ENCODE data around the gene NBEAL2. TPM values are rescaled to one million over a fixed set of nuclear protein-coding genes. Genes with fewer than 3 reads are reported as not detected.
"Not testable (repeated sequence)": the region's sequence is repeated elsewhere in the genome, so short reads cannot be mapped to it uniquely, and the experiment has no call there.

The NBEAL2 gene
- total RNA-seq, 1 experiment from 2014 or later = 168 TPM

DNA sequence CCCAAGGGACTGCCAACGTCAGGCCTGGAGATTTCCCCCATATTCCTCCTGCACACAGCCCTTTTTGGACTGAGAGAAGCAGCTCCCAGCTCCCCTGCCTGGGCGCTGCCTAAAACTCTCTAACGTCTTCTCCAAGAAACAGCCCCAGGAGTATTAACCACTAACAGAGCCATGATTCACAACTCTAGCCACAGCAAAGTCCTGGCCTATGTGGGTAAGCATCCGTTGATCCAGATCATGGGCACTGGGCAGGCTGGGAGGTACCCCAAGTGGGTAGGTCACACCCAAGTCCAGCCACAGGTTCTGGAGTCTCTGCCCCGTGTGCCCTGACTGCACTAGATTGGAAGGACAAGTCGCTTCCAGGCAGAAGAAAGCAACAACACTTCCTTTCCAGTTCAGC, 31.9 kb downstream of the NBEAL2 start:
- no peak for DNase-seq (ENCODE audit: low spot score)

DNA sequence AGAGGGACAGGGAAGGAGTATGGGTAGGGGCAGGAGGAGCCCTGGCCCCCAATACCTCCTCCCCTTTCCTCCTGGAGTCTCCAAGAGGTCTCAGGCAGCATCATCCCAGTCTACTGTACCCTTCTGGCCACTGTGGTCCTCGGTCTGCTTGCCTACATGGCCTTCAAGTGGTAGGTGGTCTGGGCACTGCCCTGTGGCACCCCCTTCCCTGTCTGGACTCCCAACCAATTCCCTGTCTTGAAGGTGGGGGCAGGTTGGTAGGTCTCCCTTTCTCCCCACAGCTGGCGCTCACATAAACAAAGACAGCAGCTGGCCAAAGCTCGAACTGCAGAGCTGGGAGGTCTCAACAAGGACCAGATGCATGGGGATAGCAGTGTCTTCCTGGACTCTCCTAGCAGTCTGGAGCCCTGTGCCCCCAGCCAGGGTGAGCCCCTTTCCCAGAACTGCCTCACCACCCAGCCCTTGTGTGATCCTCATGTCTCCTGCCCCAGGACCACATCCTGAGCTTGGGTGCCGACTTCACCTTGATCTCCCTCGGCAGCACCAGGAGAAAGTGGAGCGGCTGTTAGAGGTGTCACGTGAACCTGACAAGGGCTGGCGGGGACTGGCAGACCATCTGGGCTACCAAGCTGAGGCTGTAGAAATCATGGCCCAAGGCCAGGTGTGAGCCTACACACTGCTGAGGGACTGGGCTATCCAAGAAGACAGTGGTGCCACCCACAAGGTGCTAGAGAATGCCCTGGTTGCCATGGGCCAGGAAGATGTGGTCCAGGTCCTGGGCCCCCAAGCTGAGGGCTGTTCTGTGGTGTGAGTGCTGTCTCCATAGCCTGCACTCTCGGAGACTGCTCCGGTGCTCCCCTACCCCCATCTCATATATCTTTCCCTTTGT, 33.1 kb downstream of the NBEAL2 start:
- no peak for DNase-seq (ENCODE audit: low spot score)

DNA sequence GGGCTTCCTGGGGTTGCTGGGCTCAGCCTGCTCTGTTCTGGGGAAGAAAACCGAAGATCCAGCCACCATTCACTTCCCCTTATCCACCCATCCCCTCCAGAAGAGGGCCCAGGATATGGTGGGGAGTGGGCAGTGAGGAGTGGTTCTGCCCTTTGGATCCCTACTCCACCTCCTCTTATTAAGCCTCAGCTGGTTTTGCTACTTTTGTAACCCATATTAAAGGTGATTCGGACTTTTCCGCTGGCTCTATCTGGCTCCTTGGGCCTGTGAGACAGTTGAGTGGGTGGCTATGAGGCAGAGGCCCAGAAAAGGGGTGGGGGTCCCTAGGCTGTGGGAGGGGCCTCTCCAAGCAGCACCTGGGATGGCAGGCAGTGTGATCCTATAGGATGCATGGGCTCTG, 33.8 kb downstream of the NBEAL2 start:
- DNase-seq (ENCODE audit: low spot score) = no peak

DNA sequence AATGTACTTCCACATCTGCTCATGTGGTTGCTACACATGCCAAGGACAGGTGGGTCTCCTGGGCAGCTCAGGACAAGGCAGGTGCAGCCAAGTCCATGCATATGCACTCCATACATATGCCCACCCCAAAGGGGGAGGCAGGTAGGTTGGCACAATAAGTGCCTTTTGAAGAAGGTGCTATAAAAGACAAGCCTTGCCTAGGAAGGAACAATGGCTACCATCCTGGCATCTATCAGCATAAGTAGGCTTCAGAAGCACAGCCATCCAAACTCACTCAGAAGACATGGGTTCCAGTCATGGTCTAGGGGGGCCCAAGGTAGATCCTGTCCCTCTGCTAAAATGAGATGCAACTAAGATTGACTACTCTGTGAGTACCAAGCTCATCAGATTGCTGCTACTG, 34.6 kb downstream of the NBEAL2 start:
- no peak for DNase-seq (ENCODE audit: low spot score)

DNA sequence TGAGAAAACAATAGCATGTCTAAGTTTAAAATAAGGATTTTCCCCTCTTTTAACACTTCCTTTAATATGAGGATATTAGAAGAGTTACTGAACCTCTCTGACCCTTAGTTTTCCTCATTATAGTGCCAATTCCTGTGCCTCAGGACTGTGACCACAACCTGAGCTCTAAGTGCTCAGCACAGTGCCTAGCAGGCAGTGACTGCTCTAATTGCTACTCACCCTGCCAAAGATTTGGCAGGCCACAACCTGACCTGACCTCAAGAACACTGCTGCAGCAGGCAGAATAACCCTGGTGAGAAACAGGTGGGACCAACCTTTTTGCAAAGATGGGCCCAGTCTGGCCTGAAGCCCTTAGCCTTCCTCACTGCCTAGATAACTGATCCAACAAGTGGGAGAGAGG, 35.7 kb downstream of the NBEAL2 start:
- no peak for DNase-seq (ENCODE audit: low spot score)

DNA sequence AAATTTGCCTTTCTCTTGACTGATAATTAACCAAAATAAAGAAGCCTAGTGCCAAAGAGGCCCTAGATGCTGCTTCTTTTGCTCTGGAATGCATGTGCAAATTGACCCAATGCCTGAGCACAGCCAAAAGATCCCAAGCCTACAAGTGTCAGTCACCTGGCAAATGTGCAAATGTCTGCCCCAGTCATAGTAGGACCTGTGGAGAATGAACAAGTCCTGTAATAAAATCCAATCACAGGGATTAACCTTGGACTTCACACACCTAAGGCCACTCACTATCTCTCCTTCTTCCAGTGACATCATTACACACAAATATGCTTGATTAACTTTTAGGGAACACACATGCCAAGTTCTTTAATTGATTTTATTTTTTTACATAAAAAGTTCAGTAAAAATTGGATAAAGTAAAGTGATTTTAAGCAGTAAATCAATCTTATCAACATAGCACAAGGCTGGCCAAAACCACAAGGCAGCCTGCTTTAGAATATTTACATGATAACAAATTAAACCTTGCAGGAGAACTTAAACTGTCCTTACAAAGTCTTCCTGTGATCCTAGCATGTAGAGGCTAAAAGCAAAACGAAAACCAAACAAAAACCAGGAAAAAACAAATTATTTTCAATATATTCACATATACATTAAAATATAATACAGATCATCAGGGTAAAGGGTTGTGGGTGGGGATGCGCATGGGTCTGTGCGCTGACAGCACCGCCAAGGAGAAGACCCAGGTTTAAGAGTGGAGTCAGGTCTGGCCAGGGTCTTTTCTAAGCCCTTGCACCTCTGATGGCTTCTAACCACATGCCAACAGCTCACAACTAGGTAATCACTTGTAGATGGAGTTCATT, 36.8 kb downstream of the NBEAL2 start:
- no peak for DNase-seq (ENCODE audit: low spot score)

DNA sequence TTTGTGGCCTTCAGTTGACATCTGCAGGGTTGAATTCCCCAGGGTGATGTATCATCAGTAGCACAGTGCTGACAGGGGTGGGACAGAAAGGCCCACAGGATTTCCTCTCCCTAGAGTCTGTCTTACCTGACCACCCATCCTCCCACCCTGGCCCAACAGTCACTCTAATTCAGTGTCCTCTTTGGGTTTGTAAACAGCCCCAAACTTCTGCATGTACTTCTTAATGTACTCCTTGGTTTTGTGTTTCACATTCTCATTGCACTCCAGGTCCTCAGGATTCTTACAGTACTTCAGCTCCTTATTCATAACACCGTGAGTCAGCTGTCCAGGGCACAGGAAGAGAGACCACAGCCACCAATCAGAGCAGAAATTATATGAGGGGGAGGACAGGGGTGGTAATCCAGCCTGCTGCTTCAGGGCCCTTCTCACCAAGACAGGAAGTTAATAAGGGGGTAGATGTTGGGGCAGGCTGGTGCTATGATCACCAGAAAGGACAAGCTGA, 37.5 kb downstream of the NBEAL2 start:
- DNase-seq (ENCODE audit: low spot score) = no peak

DNA sequence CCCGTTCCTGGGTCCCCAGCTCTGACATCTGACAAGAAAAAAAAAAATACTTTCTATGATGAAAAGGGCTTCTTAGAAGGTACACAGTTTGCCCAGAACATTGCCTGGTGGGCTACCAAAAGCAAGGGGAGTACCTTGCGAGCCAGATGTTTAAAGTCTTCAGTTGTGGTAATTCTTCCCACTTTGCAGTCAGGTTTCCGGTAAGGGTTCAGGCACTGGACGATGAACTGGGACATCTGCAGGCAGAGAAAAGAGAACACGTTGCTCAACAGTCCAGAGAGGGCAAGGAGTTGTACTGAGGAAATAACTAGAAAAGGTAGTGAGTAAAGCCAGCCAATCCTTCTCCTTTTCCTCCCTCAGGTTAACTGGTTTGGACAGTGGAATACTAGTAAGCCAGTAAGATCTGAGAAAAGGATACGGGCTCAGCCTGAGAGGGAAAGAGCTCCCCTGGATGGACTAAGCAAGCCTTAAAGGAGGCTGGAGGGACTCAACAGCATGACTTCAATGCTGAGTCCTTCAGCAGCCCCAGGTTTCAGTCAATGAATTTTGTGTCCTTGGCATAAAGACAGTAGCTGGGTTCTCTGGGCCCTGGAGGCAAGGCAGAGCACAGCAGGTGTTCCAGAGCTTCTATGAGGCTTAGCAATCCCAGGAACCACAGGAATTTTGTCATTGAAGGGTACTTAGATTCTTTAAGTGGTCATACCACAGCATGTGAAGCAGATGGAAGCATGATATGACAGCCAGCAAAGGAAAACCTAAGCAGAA, 38.2 kb downstream of the NBEAL2 start:
- DNase-seq (ENCODE audit: low spot score) = no peak

DNA sequence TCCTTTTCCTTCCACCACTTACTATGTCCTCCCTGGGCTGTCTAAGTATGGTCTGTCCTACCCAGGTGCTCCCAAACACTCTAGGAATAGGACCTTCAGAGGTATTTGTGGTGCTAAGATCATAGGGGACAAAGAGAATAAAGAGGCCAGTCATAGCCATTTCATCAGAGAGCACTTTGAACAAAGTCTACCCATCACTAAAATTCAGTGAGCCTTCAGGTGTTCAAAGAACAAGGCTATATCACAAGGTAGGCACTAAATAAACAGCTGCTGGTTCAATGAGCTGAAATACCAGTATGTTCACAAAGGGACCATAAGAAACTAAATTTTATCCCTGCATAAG, 38.8 kb downstream of the NBEAL2 start:
- DNase-seq (ENCODE audit: low spot score) = no peak

DNA sequence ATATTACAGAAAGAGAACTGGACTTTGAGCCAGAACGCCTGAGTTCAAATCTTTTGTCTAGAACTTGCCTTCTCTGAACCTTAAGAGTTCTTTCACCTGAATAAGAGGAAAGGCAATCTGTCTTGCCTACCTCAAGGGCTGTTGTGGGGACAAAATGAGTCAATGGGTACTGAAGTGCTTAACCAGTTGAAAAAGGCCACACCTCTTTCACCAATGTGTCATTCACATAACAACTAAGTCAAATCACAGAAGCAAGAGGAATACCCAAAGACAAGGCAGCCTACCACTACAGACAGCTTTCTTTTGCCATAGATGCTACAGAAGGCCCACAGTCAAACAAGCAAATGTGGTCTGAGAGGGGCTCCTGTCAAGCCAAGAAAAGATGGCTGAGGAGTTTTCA, 39.7 kb downstream of the NBEAL2 start:
- no peak for DNase-seq (ENCODE audit: low spot score)

DNA sequence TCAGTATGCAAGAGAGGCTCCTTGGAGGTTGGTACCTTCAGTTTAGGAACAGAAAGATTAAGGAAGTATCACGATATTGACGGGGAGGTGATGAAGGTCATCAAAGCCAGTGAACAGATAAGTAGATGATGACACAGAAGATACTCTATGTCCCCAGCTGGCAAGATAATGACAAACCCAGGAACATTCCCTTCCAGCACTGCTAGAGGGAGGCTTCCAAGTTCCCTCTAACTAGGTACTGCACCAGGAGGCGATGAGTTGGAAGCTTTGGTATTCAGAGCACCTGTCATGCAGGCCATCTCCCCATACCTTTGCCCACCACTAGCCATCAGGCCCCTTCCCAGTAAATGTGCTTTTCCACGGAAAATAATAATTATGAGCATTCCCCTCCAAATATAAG, 40.8 kb downstream of the NBEAL2 start:
- no peak for DNase-seq (ENCODE audit: low spot score)

DNA sequence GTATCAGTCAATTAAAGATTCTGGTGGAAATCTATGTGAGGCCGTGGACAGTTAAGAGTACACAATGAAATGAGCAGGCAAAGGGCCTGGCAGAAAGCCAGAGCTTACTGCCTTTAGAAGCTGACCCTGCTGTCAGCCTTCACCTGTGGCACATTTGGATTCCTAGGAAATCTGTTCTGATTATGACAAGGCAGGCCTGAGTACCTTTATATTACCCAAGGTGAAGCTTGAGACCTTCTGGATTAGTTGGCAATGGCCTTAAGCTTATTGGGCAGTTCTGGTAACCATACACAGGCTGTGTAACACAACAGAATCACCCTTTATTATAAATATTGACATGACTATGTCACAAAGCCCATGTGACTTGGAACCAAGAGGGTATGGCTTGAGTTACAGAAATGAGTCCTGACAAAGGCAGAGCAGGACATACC, 43.2 kb downstream of the NBEAL2 start:
- peak; percentile 42 for DNase-seq (ENCODE audit: low spot score)

DNA sequence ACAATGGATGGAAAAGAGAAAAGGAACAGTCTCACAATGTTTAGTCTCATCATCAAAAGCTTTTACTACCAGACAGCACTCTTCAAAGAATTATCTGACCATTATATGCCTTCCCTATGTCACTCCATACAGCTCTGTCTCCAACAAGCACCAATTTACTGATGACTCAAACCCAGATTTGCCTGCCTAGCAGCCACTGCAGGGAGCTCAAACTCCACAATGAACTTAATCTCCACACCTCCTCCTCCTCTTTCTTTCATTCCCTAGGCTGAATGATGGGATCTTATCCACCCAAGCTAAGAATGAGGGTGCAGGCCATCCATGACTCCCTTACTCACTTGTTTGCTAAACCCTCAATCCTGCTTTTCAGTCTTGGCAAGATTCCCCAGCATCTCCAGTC, 45.5 kb downstream of the NBEAL2 start:
- DNase-seq (ENCODE audit: low spot score) = no peak

DNA sequence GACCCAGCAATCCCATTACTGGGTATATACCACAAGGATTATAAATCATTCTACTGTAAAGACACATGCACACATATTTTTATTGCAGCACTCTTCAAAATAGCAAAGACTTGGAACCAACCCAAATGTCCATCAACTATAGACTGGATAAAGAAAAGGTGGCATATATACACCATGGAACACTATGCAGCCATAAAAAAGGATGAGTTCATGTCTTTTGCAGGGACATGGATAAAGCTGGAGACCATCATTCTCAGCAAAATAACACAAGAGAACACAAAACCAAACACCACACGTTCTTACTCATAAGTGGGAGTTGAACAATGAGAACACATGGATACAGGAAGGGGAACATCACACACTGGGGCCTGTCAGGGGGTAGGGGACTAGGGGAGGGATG, 47.0 kb downstream of the NBEAL2 start:
- DNase-seq (ENCODE audit: low spot score) = not testable (repeated sequence)

DNA sequence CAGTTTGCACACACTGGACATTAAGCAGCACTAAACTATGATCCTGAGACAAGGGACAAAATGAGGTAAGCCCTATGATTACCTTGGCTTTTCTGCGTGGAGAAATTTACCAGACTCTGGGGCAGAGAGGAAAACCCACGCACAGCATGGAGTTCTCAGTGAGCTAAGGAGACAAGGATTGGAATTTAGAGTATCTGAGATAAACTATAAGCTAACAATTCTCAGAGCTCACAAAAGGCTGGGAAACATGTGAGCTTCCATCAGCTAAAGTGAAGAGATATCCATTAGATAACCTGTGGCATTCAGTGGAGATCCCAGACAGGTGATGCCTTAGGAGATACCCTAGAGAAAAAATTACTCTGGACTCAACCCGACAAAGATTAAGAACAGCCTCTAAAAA, 48.7 kb downstream of the NBEAL2 start:
- no peak for DNase-seq (ENCODE audit: low spot score)

DNA sequence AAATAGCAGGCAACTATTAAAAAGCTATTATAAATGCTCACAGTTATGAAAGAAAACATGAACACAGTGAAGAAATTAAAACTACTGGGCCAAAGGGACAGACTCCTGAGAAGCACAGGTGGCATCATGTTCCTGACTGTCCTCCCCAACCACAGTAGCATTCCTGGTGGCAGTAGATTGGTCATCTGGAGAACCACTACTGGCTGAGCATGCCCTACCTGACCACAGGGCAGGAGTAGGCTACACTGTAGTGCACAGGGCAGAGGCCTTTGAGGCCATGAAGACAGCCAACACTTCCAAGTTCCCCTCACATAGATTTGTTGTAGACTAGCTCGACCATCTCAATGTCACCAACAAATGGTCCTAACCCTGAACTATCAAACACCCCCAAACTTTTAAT, 49.2 kb downstream of the NBEAL2 start:
- DNase-seq (ENCODE audit: low spot score) = no peak

DNA sequence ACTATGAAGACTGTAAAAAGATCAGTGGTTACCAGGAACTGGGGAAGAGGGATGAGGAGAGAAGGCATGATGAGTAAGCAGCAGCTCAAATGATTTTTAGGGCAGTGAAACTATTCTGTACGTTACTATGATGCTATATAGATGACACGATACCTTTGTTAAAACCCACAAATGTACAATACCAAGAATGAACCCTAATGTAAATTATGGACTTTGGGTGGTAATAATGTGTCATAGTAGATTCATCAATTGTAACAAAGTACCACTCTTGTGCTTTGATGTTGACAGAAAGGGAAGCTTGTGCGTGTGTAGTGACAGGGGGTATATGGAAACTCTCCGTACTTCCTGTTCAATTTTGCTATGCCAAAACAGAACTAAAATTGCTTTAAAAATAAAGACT, 51.6 kb downstream of the NBEAL2 start:
- not testable (repeated sequence) for DNase-seq (ENCODE audit: low spot score)

DNA sequence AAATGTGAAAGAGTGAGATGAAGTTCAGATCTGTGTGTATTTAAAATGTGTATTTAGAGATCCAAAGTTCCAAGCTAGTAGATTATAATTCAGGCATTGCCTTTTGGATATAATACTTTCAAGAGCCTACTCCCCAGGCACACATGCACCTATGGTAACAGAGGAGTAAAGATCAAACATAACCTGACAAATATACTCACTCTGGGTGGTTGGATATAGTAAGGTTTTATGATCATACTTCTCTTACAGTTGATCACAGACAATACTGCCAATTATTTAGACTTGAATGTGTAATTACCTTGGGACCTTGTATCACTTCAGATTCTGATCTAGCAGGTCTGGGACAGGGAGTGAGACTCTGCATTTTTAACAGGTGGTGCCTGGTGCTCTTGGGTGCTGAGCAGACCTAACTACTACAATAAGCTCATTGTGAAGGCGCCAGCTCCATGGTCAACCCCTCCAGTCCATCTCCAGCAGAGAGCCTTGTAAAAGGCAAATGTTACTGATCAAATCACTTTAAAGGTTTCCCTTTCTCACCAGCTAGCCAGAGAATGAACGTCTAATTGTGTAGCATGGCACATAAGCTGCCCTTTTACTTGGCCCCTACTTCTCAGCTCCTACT, 55.5 kb downstream of the NBEAL2 start:
- no peak for DNase-seq (ENCODE audit: low spot score)

DNA sequence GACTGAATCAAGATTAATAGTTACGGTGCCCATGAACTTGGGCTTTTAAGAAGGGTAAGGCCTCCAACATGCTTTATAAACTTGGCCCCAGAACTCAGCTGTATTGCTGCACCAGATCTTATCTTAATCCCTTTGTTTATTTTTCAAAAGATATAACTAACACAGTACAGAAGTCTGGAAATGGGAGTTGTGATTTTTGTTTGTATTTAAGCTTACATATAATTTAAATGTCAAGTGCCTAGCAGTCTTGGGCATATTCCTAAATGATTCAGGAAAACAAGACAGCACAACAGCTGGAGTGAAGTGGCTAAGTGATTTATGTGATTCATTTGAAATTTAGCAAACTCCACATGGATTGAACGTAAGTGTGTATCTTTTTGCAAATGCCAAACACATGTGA, 56.2 kb downstream of the NBEAL2 start:
- no peak for DNase-seq (ENCODE audit: low spot score)

DNA sequence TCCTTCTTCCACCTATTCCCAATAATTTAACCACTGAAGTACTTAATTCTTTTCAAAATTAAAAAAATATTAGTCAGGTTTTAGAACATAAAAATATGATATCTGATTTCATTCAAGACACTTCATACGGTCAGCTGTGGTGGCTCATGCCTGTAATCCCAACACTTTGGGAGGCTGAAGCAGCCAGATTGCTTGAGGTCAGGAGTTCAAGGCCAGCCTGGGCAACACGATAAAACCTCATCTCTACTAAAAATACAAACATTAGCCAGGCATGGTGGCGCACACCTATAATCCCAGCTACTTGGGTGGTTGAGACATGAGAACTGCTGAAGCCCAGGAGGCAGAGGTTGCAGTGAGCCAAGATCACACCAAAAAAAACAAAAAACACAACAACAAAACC, 56.7 kb downstream of the NBEAL2 start:
- DNase-seq (ENCODE audit: low spot score) = no peak

DNA sequence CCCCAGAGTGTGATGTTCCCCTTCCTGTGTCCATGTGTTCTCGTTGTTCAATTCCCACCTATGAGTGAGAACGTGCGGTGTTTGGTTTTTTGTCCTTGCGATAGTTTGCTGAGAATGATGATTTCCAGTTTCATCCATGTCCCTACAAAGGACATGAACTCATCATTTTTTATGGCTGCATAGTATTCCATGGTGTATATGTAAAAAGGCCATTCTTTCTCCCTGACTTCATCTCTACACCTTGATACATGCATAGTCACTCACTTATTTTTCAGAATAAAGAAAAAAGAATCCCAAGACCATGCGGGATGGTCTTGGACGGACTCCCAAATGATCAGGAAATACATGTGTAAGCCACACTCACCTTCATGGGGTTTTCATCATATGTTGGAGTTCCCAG, 57.8 kb downstream of the NBEAL2 start:
- DNase-seq (ENCODE audit: low spot score) = not testable (repeated sequence)
